D721Med (cell line): ENCODE measurements around the gene DCXR.

Experiments used
- DNase-seq: peaks from one replicate; pipeline ENCODE4 v3.0.0; 2011; ENCODE audit warnings: low spot score; ENCODE audit not compliant: insufficient read length
- FAIRE-seq: peaks from 2 replicates; lab custom pipeline; 2011; peaks lifted over from hg19 to GRCh38; lab: Jason Lieb, UNC
- CTCF ChIP-seq: IDR thresholded peaks from 2 replicates; pipeline ENCODE4 v1.5.1; 2012; ENCODE audit warnings: mild to moderate bottlenecking, control low read depth; ENCODE audit not compliant: insufficient read depth; ENCODE audit errors: missing control alignments

DCXR gene

GRCh38 chr17:82023447-82024241 lies 13.9 kb downstream of the DCXR start:
- DNase-seq: no peak
- no peak for FAIRE-seq
- no peak for TF ChIP-seq CTCF

- FAIRE-seq: no peak
- no peak for TF ChIP-seq CTCF
- peak; percentile 96 for DNase-seq
These were observed 14.5 kb downstream of the DCXR start, which contains the start of gene LRRC45 for GRCh38 chr17:82022981-82023446. TSS of gene LRRC45 (plus strand) at chr17:82023305. CDS start at chr17:82023644, 339 bp downstream.

- FAIRE-seq: no peak
- TF ChIP-seq CTCF: no peak
- DNase-seq: no peak
These were observed 15.1 kb downstream of the DCXR start, which contains the start of gene CENPX for GRCh38 chr17:82022310-82022980. TSS of gene CENPX (minus strand) at chr17:82022878. CDS start at chr17:82022861, 17 bp downstream.

GRCh38 chr17:82021900-82022309 lies 15.6 kb downstream of the DCXR start:
- no peak for FAIRE-seq
- no peak for DNase-seq
- TF ChIP-seq CTCF: no peak

GRCh38 chr17:82021107-82021899 lies 16.2 kb downstream of the DCXR start:
- DNase-seq (no peak), FAIRE-seq (no peak)
- peak; percentile 82 for TF ChIP-seq CTCF

- FAIRE-seq: no peak
- TF ChIP-seq CTCF: no peak
- no peak for DNase-seq
These were observed 16.9 kb downstream of the DCXR start for GRCh38 chr17:82020572-82021106.
